H9 (cell line): Measurements from ENCODE around the gene P3H3. TPM values are rescaled to one million over a fixed set of nuclear protein-coding genes. Genes with fewer than 3 reads are reported as not detected.

Experiments used
- DNase-seq: peaks from one replicate; pipeline ENCODE4 v3.0.0-alpha.2; 2017
- H2AFZ ChIP-seq: one replicate; pipeline ENCODE4 v1.6.1; 2013; ENCODE audit warnings: mild to moderate bottlenecking, low read length, control low read depth, moderate library complexity
- H2AK5ac ChIP-seq: 2 replicates; pipeline ENCODE4 v1.6.1; 2013; ENCODE audit warnings: low read length, control low read depth, mixed read lengths; ENCODE audit not compliant: insufficient read length
- H2BK120ac ChIP-seq: one replicate; pipeline ENCODE4 v1.6.1; 2013; ENCODE audit warnings: low read depth, mild to moderate bottlenecking, low read length, control low read depth, inconsistent platforms; ENCODE audit not compliant: poor library complexity, severe bottlenecking
- H2BK12ac ChIP-seq: 2 replicates; pipeline ENCODE4 v1.6.1; 2013; ENCODE audit warnings: low read length, control low read depth, mixed read lengths, low read depth; ENCODE audit not compliant: insufficient read length
- H2BK15ac ChIP-seq: 2 replicates; pipeline ENCODE4 v1.6.1; 2013; ENCODE audit warnings: low read depth, low read length, control low read depth
- H2BK20ac ChIP-seq: one replicate; pipeline ENCODE4 v1.6.1; 2013; ENCODE audit warnings: low read depth, mild to moderate bottlenecking, low read length, control low read depth, inconsistent platforms; ENCODE audit not compliant: poor library complexity, severe bottlenecking
- H2BK5ac ChIP-seq: 2 replicates; pipeline ENCODE4 v1.6.1; 2013; ENCODE audit warnings: low read length, control low read depth, mixed read lengths; ENCODE audit not compliant: insufficient read length
- H3K14ac ChIP-seq: 2 replicates; pipeline ENCODE4 v1.6.1; 2013; ENCODE audit warnings: low read length, control low read depth; ENCODE audit not compliant: insufficient read depth
- H3K18ac ChIP-seq: 2 replicates; pipeline ENCODE4 v1.6.1; 2013; ENCODE audit warnings: low read depth, mild to moderate bottlenecking, mixed read lengths, low read length, control low read depth; ENCODE audit not compliant: insufficient read length
- H3K23ac ChIP-seq: 2 replicates; pipeline ENCODE4 v1.6.1; 2013; ENCODE audit warnings: low read length, control low read depth, mixed read lengths, low read depth; ENCODE audit not compliant: insufficient read length
- H3K23me2 ChIP-seq: 2 replicates; pipeline ENCODE4 v1.6.1; 2013; ENCODE audit warnings: low read depth, mild to moderate bottlenecking, mixed read lengths, low read length, control low read depth; ENCODE audit not compliant: insufficient read length, poor library complexity, severe bottlenecking
- H3K27ac ChIP-seq: 2 replicates; pipeline ENCODE4 v1.5.1; 2013; ENCODE audit warnings: low read length, control low read depth, mixed read lengths, low read depth; ENCODE audit not compliant: insufficient read length
- H3K27me3 ChIP-seq: 2 replicates; pipeline ENCODE4 v1.6.1; 2013; ENCODE audit warnings: low read length, control low read depth, inconsistent platforms; ENCODE audit not compliant: insufficient read depth
- H3K4ac ChIP-seq: 2 replicates; pipeline ENCODE4 v1.6.1; 2013; ENCODE audit warnings: low read depth, mild to moderate bottlenecking, control low read depth, inconsistent platforms, low read length, moderate library complexity
- H3K4me1 ChIP-seq: 2 replicates; pipeline ENCODE4 v1.6.1; 2013; ENCODE audit warnings: low read length, control low read depth, inconsistent platforms; ENCODE audit not compliant: insufficient read depth
- H3K4me2 ChIP-seq: 2 replicates; pipeline ENCODE4 v1.6.1; 2013; ENCODE audit warnings: low read length, control low read depth, mixed read lengths; ENCODE audit not compliant: insufficient read length, insufficient read depth
- H3K56ac ChIP-seq: 2 replicates; pipeline ENCODE4 v1.6.1; 2013; ENCODE audit warnings: low read depth, mild to moderate bottlenecking, mixed read lengths, low read length, control low read depth; ENCODE audit not compliant: insufficient read length
- H3K79me1 ChIP-seq: 2 replicates; pipeline ENCODE4 v1.6.1; 2013; ENCODE audit warnings: low read depth, mild to moderate bottlenecking, moderate library complexity, low read length, control low read depth, inconsistent platforms; ENCODE audit not compliant: insufficient read depth, poor library complexity, severe bottlenecking
- H3K79me2 ChIP-seq: 2 replicates; pipeline ENCODE4 v1.6.1; 2013; ENCODE audit warnings: low read length, control low read depth, inconsistent platforms; ENCODE audit not compliant: insufficient read depth
- H3K9ac ChIP-seq: 2 replicates; pipeline ENCODE4 v1.6.1; 2013; ENCODE audit warnings: low read length, control low read depth, mixed read lengths; ENCODE audit not compliant: insufficient read length; ENCODE audit errors: extremely low read depth
- H3K9me3 ChIP-seq: one replicate; pipeline ENCODE4 v1.6.1; 2013; ENCODE audit warnings: low read depth, low read length, inconsistent platforms; ENCODE audit not compliant: control insufficient read depth
- H3T11ph ChIP-seq: one replicate; pipeline ENCODE4 v1.6.1; 2013; ENCODE audit warnings: mild to moderate bottlenecking, low read length, control low read depth, inconsistent platforms
- H4K20me1 ChIP-seq: one replicate; pipeline ENCODE4 v1.6.1; 2013; ENCODE audit not compliant: control insufficient read depth, insufficient read length, insufficient read depth
- H4K5ac ChIP-seq: 2 replicates; pipeline ENCODE4 v1.6.1; 2013; ENCODE audit warnings: low read depth, mild to moderate bottlenecking, mixed read lengths, low read length, control low read depth; ENCODE audit not compliant: insufficient read length
- H4K8ac ChIP-seq: replicated peaks from 2 replicates; pipeline ENCODE4 v1.6.1; 2013; ENCODE audit warnings: low read length, control low read depth, mixed read lengths, low read depth; ENCODE audit not compliant: insufficient read length
- H4K91ac ChIP-seq: 2 replicates; pipeline ENCODE4 v1.6.1; 2013; ENCODE audit warnings: low read depth, mild to moderate bottlenecking, moderate library complexity, mixed read lengths, low read length, control low read depth; ENCODE audit not compliant: insufficient read length
- H3K27ac Mint-ChIP-seq, 3 experiments: 2 replicates in 2 of 3; 3 replicates in 1 of 3; pipeline ENCODE4 v1.8.0; 2020 to 2021; ENCODE audit warnings: mixed read lengths in 3 of 3, mild to moderate bottlenecking in 1 of 3, moderate library complexity in 1 of 3
- H3K27me3 Mint-ChIP-seq: 2 replicates; pipeline ENCODE4 v1.8.0; 2021; ENCODE audit warnings: low read depth, mild to moderate bottlenecking, moderate library complexity, mixed read lengths
- H3K36me3 Mint-ChIP-seq, 3 experiments: 2 replicates in 2 of 3; 3 replicates in 1 of 3; pipeline ENCODE4 v1.8.0; 2020 to 2021; ENCODE audit warnings: low read depth in 3 of 3, mixed read lengths in 3 of 3; ENCODE audit not compliant: insufficient read depth in 1 of 3
- H3K4me1 Mint-ChIP-seq, 2 experiments: 2 replicates each; pipeline ENCODE4 v1.8.0; 2020; ENCODE audit warnings: mixed read lengths in 2 of 2
- H3K4me3 Mint-ChIP-seq, 2 experiments: 2 replicates in 1 of 2; 3 replicates in 1 of 2; pipeline ENCODE4 v1.8.0; 2020 to 2021; ENCODE audit warnings: mild to moderate bottlenecking in 2 of 2, mixed read lengths in 2 of 2, moderate library complexity in 1 of 2
- H3K9me3 Mint-ChIP-seq, 2 experiments: 2 replicates in 1 of 2; 3 replicates in 1 of 2; pipeline ENCODE4 v1.8.0; 2020; ENCODE audit warnings: mild to moderate bottlenecking in 2 of 2, mixed read lengths in 2 of 2, moderate library complexity in 1 of 2
- WGBS: extraction: QIAGEN DNeasy Blood & Tissue Kit; methylation state at CpG from one replicate; pipeline ENCODE4 v1.1.7; 2013; ENCODE audit warnings: missing lambda C conversion rate, low lambda C conversion rate, mixed read lengths; ENCODE audit not compliant: insufficient read length; ENCODE audit errors: extremely low coverage; 5-methylcytosine and 5-hydroxymethylcytosine counted together
- total RNA-seq: library from RNA; stranded (reverse); gene quantifications from 2 replicates; pipeline ENCODE4 v1.2.1, GENCODE V29; 2021
- TF ChIP-seq, protein P1 (sequence below): fragments of 200-600 bp; sonication (generic); conservative IDR thresholded peaks from 3 replicates; pipeline ENCODE4 v1.8.0; 2021; ENCODE audit warnings: antibody characterized with exemption, mild to moderate bottlenecking

Gene P3H3
- total RNA-seq, 1 experiment from 2014 or later, result 55.0 TPM

DNA sequence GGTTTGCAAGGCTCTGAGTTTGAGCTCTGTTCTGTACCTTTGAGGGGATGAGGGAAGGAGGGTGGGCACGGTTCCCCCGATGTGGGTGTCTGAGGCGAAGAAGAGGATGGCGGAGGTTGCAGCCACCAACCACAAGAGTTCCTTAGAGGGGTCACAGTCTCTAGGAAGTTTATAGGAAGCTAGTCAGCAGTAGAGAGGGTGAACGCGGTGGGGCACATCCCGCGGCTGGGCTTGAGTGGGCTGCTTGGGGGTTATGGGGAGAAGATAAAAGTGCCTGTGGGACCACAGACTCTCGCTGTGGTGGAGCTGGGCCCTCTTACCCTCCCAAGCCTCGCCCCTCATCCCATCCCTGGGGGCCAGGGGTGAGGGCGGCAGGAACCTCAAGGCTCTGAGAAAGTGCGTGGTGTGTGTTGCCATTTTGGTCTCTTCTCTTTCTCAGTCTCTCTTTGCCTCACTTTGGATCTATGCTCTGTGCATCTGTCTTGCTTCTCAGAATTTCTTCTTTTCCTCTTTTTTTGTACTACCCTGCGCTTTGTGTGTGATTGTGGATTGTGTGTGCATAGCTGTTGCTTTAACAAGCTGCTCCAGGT lies 36.2 kb upstream of the P3H3 start:
- no peaks in the 10 kb centered on the region for H3K79me2 ChIP-seq
- DNase-seq, result no peak
- H4K91ac ChIP-seq, result no peak overlapping the region
- H4K5ac ChIP-seq, result no peak overlapping the region
- no peak overlapping the region for H2BK5ac ChIP-seq
- no peak overlapping the region for H3K4ac ChIP-seq
- peaks cover 41% of the 10 kb centered on the region for H3K27me3 Mint-ChIP-seq
- H3K27me3 ChIP-seq, result no peaks in the 10 kb centered on the region; the same call in 1 of the 2 replicates
- no peak overlapping the region for H3K4me3 Mint-ChIP-seq
- no peak overlapping the region for H4K8ac ChIP-seq
- H3T11ph ChIP-seq, result no peak overlapping the region
- no peak overlapping the region for H2AFZ ChIP-seq
- no peaks in the 10 kb centered on the region for H3K9me3 Mint-ChIP-seq
- H3K36me3 Mint-ChIP-seq, result no peaks in the 10 kb centered on the region; a peak in 1 of 7 replicates
- peaks cover 20 to 27% of the 10 kb centered on the region in 2 experiments for H3K4me1 Mint-ChIP-seq
- no peak overlapping the region for H3K4me2 ChIP-seq
- TF ChIP-seq, protein P1, sequence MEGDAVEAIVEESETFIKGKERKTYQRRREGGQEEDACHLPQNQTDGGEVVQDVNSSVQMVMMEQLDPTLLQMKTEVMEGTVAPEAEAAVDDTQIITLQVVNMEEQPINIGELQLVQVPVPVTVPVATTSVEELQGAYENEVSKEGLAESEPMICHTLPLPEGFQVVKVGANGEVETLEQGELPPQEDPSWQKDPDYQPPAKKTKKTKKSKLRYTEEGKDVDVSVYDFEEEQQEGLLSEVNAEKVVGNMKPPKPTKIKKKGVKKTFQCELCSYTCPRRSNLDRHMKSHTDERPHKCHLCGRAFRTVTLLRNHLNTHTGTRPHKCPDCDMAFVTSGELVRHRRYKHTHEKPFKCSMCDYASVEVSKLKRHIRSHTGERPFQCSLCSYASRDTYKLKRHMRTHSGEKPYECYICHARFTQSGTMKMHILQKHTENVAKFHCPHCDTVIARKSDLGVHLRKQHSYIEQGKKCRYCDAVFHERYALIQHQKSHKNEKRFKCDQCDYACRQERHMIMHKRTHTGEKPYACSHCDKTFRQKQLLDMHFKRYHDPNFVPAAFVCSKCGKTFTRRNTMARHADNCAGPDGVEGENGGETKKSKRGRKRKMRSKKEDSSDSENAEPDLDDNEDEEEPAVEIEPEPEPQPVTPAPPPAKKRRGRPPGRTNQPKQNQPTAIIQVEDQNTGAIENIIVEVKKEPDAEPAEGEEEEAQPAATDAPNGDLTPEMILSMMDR, result no peak
- no peak overlapping the region for H3K23ac ChIP-seq
- no CpG with 5 or more reads among the region's 13 CpGs for WGBS
- no peaks in the 10 kb centered on the region for H3K9me3 ChIP-seq
- no peak overlapping the region for H3K14ac ChIP-seq
- H3K27ac ChIP-seq, result no peak overlapping the region
- no peak overlapping the region for H2BK12ac ChIP-seq
- H3K23me2 ChIP-seq, result no peaks in the 10 kb centered on the region
- no peak overlapping the region for H3K56ac ChIP-seq
- no peaks in the 10 kb centered on the region for H3K79me1 ChIP-seq
- no peaks in the 10 kb centered on the region for H4K20me1 ChIP-seq
- no peak overlapping the region for H2BK120ac ChIP-seq
- 0 out of 2 replicates have a peak, but pooled peaks cover 3% of the 10 kb centered on the region for H3K4me1 ChIP-seq
- H3K9ac ChIP-seq, result no peak overlapping the region
- no peak overlapping the region for H3K18ac ChIP-seq
- H2BK20ac ChIP-seq, result no peak overlapping the region
- H3K27ac Mint-ChIP-seq, result peak overlapping the region in 1 of 3 experiments; percentile 57; a peak in 1 of 7 replicates
- H2AK5ac ChIP-seq, result no peak overlapping the region
- no peak overlapping the region for H2BK15ac ChIP-seq
